Neural cell (in vitro differentiated cells): Measurements from ENCODE around the gene KRT80. TPM values are rescaled to one million over a fixed set of nuclear protein-coding genes. Genes with fewer than 3 reads are reported as not detected.

Source experiments
- H2AFZ ChIP-seq: fragments of 200-600, 300-800 bp; sonication (generic), shearing (Covaris generic); 2 replicates; pipeline ENCODE4 v1.6.0; 2014; ENCODE audit warnings: low read depth, mild to moderate bottlenecking, antibody characterized with exemption, low read length, moderate library complexity
- H3F3A ChIP-seq: fragments of 200-600 bp; shearing (Covaris generic); 2 replicates; pipeline ENCODE4 v1.6.1; 2016; ENCODE audit warnings: mild to moderate bottlenecking, moderate library complexity, mixed read lengths, antibody characterized with exemption, low read length; ENCODE audit not compliant: insufficient read depth, poor library complexity, severe bottlenecking
- H3K27ac ChIP-seq: fragments of 200-600, 300-800 bp; sonication (generic), shearing (Covaris generic); 2 replicates; pipeline ENCODE4 v1.5.1; 2014; ENCODE audit warnings: mild to moderate bottlenecking, low read length, moderate library complexity
- H3K27me3 ChIP-seq: fragments of 300-800, 200-600 bp; sonication (generic), shearing (Covaris generic); 2 replicates; pipeline ENCODE4 v1.6.0; 2014; ENCODE audit warnings: mild to moderate bottlenecking, low read depth, low read length, moderate library complexity; ENCODE audit not compliant: insufficient read depth
- H3K36me3 ChIP-seq: fragments of 300-800, 200-600 bp; sonication (generic), shearing (Covaris generic); 2 replicates; pipeline ENCODE4 v1.5.1; 2014; ENCODE audit warnings: mild to moderate bottlenecking, antibody characterized with exemption, low read length, moderate library complexity; ENCODE audit not compliant: insufficient read depth
- H3K4me2 ChIP-seq: fragments of 300-800, 200-600 bp; sonication (generic), shearing (Covaris generic); 2 replicates; pipeline ENCODE4 v1.6.0; 2014; ENCODE audit warnings: mild to moderate bottlenecking, low read length
- H3K4me3 ChIP-seq: fragments of 300-800, 200-600 bp; sonication (generic), shearing (Covaris generic); 2 replicates; pipeline ENCODE4 v1.5.1; 2014; ENCODE audit warnings: mild to moderate bottlenecking, low read length, moderate library complexity
- H3K79me2 ChIP-seq: fragments of 200-600 bp; shearing (Covaris generic); replicated peaks from 2 replicates; pipeline ENCODE4 v1.6.0; 2014; ENCODE audit warnings: mild to moderate bottlenecking, low read length, moderate library complexity; ENCODE audit not compliant: insufficient read depth
- H3K9ac ChIP-seq: fragments of 300-800, 200-600 bp; sonication (generic), shearing (Covaris generic); 2 replicates; pipeline ENCODE4 v1.6.1; 2016; ENCODE audit warnings: mild to moderate bottlenecking, low read length, mixed read lengths
- H3K9me2 ChIP-seq: fragments of 200-600 bp; shearing (Covaris generic); 2 replicates; pipeline ENCODE4 v1.6.1; 2016; ENCODE audit warnings: mild to moderate bottlenecking, low read length, mixed read lengths; ENCODE audit not compliant: insufficient read depth
- H3K9me3 ChIP-seq: fragments of 200-600, 300-800 bp; sonication (generic), shearing (Covaris generic); 2 replicates; pipeline ENCODE4 v1.6.1; 2016; ENCODE audit warnings: mild to moderate bottlenecking, mixed run types, low read length, moderate library complexity, mixed read lengths
- H4K20me1 ChIP-seq: fragments of 200-600 bp; shearing (Covaris generic); 2 replicates; pipeline ENCODE4 v1.6.1; 2016; ENCODE audit warnings: mild to moderate bottlenecking, mixed run types; ENCODE audit not compliant: insufficient read depth
- EP300 ChIP-seq: fragments of 450-650 bp; conservative IDR thresholded peaks from 2 replicates; pipeline ENCODE4 v1.6.1; 2014; ENCODE audit warnings: antibody characterized with exemption, mild to moderate bottlenecking, moderate library complexity; ENCODE audit not compliant: poor library complexity, severe bottlenecking
- EZH2 ChIP-seq: fragments of 200-600, 300-800 bp; shearing (Covaris generic), sonication (generic); IDR thresholded peaks from 2 replicates; pipeline ENCODE4 v1.6.1; 2014; ENCODE audit warnings: antibody characterized with exemption, low read length, borderline replicate concordance, mild to moderate bottlenecking; ENCODE audit not compliant: insufficient read depth, poor library complexity, severe bottlenecking
- MXI1 ChIP-seq: fragments of 450-650 bp; conservative IDR thresholded peaks from 2 replicates; pipeline ENCODE4 v1.6.1; 2014; ENCODE audit warnings: antibody characterized with exemption, mild to moderate bottlenecking; ENCODE audit not compliant: poor library complexity, severe bottlenecking
- POLR2AphosphoS5 ChIP-seq: IDR thresholded peaks from 2 replicates; pipeline ENCODE4 v1.6.1; 2012
- RAD21 ChIP-seq: fragments of 450-650 bp; conservative IDR thresholded peaks from 2 replicates; pipeline ENCODE4 v1.6.1; 2014; ENCODE audit warnings: antibody characterized with exemption, mild to moderate bottlenecking, moderate library complexity
- REST ChIP-seq: IDR thresholded peaks from 2 replicates; pipeline ENCODE4 v1.6.1; 2012; ENCODE audit warnings: borderline replicate concordance
- SMC3 ChIP-seq: fragments of 450-650 bp; conservative IDR thresholded peaks from 2 replicates; pipeline ENCODE4 v1.6.1; 2014; ENCODE audit warnings: antibody characterized with exemption, mild to moderate bottlenecking, moderate library complexity; ENCODE audit not compliant: poor library complexity
- TAF1 ChIP-seq: IDR thresholded peaks from 2 replicates; pipeline ENCODE4 v1.6.1; 2012; ENCODE audit warnings: low read depth
- polyA plus RNA-seq: library from polyadenylated mRNA; depleted of rRNA; stranded (reverse); fragments of >200 nt; gene quantifications from 2 replicates; pipeline ENCODE4 v1.2.3, GENCODE V29; 2014
- TF ChIP-seq, protein P1 (sequence below): fragments of 450-650 bp; IDR thresholded peaks from 2 replicates; pipeline ENCODE4 v1.5.1; 2014; ENCODE audit warnings: antibody characterized with exemption, mild to moderate bottlenecking, moderate library complexity; ENCODE audit not compliant: poor library complexity, severe bottlenecking

The KRT80 gene
- polyA plus RNA-seq, 1 donor from 2014 or later = not detected

- no peaks in the 10 kb centered on the region for H3F3A ChIP-seq
- H3K27ac ChIP-seq = no peak overlapping the region
- H3K9me2 ChIP-seq = no peaks in the 10 kb centered on the region
- TF ChIP-seq MXI1 = no peak
- no peak for TF ChIP-seq TAF1
- TF ChIP-seq RAD21 = no peak
- no peak for TF ChIP-seq POLR2AphosphoS5
- TF ChIP-seq, protein P1, sequence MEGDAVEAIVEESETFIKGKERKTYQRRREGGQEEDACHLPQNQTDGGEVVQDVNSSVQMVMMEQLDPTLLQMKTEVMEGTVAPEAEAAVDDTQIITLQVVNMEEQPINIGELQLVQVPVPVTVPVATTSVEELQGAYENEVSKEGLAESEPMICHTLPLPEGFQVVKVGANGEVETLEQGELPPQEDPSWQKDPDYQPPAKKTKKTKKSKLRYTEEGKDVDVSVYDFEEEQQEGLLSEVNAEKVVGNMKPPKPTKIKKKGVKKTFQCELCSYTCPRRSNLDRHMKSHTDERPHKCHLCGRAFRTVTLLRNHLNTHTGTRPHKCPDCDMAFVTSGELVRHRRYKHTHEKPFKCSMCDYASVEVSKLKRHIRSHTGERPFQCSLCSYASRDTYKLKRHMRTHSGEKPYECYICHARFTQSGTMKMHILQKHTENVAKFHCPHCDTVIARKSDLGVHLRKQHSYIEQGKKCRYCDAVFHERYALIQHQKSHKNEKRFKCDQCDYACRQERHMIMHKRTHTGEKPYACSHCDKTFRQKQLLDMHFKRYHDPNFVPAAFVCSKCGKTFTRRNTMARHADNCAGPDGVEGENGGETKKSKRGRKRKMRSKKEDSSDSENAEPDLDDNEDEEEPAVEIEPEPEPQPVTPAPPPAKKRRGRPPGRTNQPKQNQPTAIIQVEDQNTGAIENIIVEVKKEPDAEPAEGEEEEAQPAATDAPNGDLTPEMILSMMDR = no peak
- TF ChIP-seq REST = no peak
- TF ChIP-seq SMC3 = no peak
- no peak for TF ChIP-seq EP300
- no peak for TF ChIP-seq EZH2
- H3K9ac ChIP-seq = no peak overlapping the region
- H3K79me2 ChIP-seq = no peaks in the 10 kb centered on the region
- no peaks in the 10 kb centered on the region for H3K9me3 ChIP-seq
- no peak overlapping the region for H3K4me2 ChIP-seq
- no peak overlapping the region for H3K4me3 ChIP-seq
- H2AFZ ChIP-seq = no peak overlapping the region
- no peaks in the 10 kb centered on the region for H3K36me3 ChIP-seq
- H3K27me3 ChIP-seq = no peaks in the 10 kb centered on the region
- H4K20me1 ChIP-seq = no peaks in the 10 kb centered on the region
Measured at GRCh38 chr12:52139147-52139546, 52.7 kb downstream of the KRT80 start.

- Histone ChIP-seq H3K79me2 (no peaks in the 10 kb centered on the region), H2AFZ (no peak overlapping the region), H3K9me3 (no peaks in the 10 kb centered on the region), H3K4me2 (no peak overlapping the region), H3K27me3 (no peaks in the 10 kb centered on the region), H3K27ac (no peak overlapping the region), H3K9ac (no peak overlapping the region), H3K36me3 (no peaks in the 10 kb centered on the region), H4K20me1 (no peaks in the 10 kb centered on the region), H3K9me2 (no peaks in the 10 kb centered on the region), H3K4me3 (no peak overlapping the region), H3F3A (no peaks in the 10 kb centered on the region)
- no peak for TF ChIP-seq EP300
- no peak for TF ChIP-seq MXI1
- TF ChIP-seq, protein P1 = no peak
- no peak for TF ChIP-seq POLR2AphosphoS5
- no peak for TF ChIP-seq SMC3
- no peak for TF ChIP-seq EZH2
- no peak for TF ChIP-seq RAD21
- TF ChIP-seq TAF1 = no peak
Measured at GRCh38 chr12:52137746-52138145, 54.1 kb downstream of the KRT80 start.
